Mesodermal cell (in vitro differentiated cells): ENCODE results near the gene DARS1.
A peak's percentile ranks its signal among the peaks of the same experiment; 100 is the strongest.

Experiments
- H3K27ac ChIP-seq: 2 replicates; pipeline ENCODE4 v1.7.0; 2013; ENCODE audit warnings: mild to moderate bottlenecking, low read depth, low read length, moderate library complexity; ENCODE audit not compliant: severe bottlenecking
- H3K36me3 ChIP-seq: 2 replicates; pipeline ENCODE4 v1.7.1; 2013; ENCODE audit warnings: mild to moderate bottlenecking, low read length, moderate library complexity; ENCODE audit not compliant: control insufficient read depth, insufficient read depth
- H3K4me1 ChIP-seq: one replicate; pipeline ENCODE4 v1.7.1; 2013; ENCODE audit warnings: mild to moderate bottlenecking, low read length; ENCODE audit not compliant: insufficient read depth, control insufficient read depth, poor library complexity, severe bottlenecking
- H3K4me3 ChIP-seq: 2 replicates; pipeline ENCODE4 v1.7.0; 2013; ENCODE audit warnings: low read length, control low read depth, mild to moderate bottlenecking; ENCODE audit not compliant: insufficient read depth, poor library complexity, severe bottlenecking; ENCODE audit errors: extremely low read depth
- H3K9me3 ChIP-seq: 2 replicates; pipeline ENCODE4 v1.7.1; 2013; ENCODE audit warnings: mild to moderate bottlenecking, low read length, moderate library complexity; ENCODE audit not compliant: control insufficient read depth
- WGBS, 2 experiments: methylation state at CpG; one replicate each; pipeline ENCODE4 v1.1.5; 2013; ENCODE audit warnings: missing lambda C conversion rate in 2 of 2; ENCODE audit not compliant: insufficient coverage in 2 of 2; 5-methylcytosine and 5-hydroxymethylcytosine counted together

DARS1 gene

DNA sequence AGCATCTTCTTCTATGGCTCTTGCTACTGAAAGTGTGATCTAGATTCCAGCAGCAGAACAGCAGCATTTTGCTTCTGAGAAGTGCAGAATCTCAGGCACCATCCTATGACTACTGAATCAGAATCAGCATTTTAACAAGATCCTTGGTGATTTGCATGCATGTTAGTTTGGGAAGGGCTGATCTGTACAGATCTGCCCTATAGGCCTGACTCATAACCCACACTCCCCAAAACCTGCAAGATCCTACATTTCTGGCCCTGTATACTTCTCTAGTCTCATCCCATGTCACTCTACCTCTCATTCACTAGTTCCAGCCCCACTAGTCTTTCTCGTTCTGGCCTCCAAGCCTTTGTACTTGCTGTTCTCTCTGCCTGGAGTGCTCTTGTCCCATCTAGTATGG lies 15.7 kb upstream of the DARS1 start:
- WGBS, 2 experiments, result 92 to 100% methylated on average over 1 of the region's 1 CpG
- H3K4me1 ChIP-seq, result peaks cover 16% of the 10 kb centered on the region

DNA sequence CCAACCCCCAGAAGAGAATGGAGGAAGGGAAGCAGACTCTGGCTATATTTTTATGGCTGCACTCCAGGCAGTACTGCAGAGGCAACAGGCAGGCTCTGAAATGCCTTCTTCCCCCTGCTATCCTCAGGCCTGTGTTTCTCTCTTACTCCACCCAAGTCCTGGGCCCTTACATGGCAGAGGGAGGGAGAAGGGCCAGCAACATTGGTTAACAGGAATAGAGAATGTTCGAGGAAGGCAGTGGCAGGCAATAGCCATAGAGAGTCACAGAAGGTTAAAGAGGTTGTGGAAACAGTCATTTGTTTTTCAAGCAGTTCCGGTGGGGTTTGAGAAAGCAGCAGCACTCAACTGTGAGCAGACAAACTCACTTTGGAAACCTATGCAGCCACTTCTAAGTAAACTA lies 15.1 kb upstream of the DARS1 start:
- H3K36me3 ChIP-seq, result no peaks in the 10 kb centered on the region
- H3K27ac ChIP-seq, result peak overlapping the region; percentile 41
- peaks cover 3% of the 10 kb centered on the region for H3K9me3 ChIP-seq
- peaks cover 11% of the 10 kb centered on the region for H3K4me1 ChIP-seq
- H3K4me3 ChIP-seq, result no peak overlapping the region
- WGBS, 2 experiments, result 75 to 100% methylated on average over 1 to 2 of the region's 2 CpGs

More for the DNA sequence above, 15.7 kb upstream of the DARS1 start:
- Histone ChIP-seq H3K27ac (peak overlapping the region; percentile 41), H3K9me3 (peaks cover 3% of the 10 kb centered on the region), H3K36me3 (no peaks in the 10 kb centered on the region), H3K4me3 (no peak overlapping the region)

DNA sequence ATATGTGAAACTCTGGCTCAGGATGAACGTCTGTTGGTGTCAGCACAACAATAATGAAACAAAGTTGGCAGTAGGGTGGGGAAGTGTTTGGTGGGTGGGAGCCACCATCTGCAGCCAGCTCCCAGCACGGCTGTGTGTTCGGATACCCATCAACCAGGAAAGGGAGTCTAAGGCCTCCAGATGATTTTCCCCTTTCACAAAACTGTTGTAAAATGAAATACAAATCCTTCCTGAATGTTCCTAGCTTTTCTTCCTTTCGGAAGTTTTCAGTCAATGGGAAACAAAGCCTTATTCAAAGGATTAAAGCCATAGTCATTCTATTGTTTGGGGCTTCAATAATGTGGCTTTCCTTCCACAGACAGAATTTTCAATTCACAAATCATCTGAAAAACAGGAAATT lies 14.5 kb upstream of the DARS1 start:
- Histone ChIP-seq H3K36me3 (no peaks in the 10 kb centered on the region), H3K27ac (peak overlapping the region; percentile 41), H3K4me1 (peaks cover 11% of the 10 kb centered on the region), H3K4me3 (no peak overlapping the region), H3K9me3 (peaks cover 3% of the 10 kb centered on the region)
- WGBS, 2 experiments, result 85 to 88% methylated on average over 3 to 4 of the region's 4 CpGs

DNA sequence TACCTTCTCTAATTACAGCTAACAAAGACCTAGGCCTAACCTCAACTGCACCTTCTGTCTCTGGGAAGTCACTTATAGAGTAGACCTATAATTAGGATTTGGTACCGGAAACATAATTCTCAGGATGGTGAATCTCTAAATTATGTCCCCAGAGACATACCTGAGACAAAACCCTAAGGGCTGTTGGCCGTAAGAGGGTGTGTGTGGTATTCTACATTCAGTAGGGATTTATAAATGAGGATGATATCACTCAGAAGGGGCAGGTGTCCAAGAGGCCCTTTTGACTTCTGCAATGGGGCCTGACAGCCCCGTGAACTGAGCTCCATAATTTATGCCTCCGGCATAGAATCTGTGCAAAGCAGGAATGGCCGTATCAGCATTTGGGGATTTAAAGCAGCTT lies 13.5 kb upstream of the DARS1 start:
- 76 to 100% methylated on average over 3 of the region's 5 CpGs for WGBS, 2 experiments
- H3K27ac ChIP-seq, result no peak overlapping the region
- peaks cover 11% of the 10 kb centered on the region for H3K4me1 ChIP-seq
- no peaks in the 10 kb centered on the region for H3K9me3 ChIP-seq
- no peak overlapping the region for H3K4me3 ChIP-seq
- H3K36me3 ChIP-seq, result no peaks in the 10 kb centered on the region

DNA sequence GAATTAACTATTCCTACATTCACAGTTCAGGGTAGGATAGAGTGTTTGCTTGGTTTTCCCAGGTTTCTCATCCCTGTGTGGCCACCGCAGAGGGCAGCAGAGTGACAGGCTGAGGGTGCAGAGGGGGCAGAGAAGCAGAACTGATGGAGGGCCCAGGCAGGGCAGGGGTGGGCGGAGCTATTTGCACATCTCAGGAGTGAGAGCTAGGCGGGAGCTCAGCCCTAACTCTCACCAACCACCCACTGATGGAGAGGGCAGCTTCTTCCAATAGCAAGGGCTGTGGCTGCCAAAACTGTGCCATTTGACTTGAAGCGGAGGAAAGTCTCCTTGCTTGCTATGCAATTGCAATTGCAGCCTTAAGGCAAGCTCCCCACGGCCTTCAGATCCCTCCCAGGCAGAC lies 12.0 kb upstream of the DARS1 start:
- Histone ChIP-seq H3K4me3 (no peak overlapping the region), H3K36me3 (no peaks in the 10 kb centered on the region), H3K4me1 (peaks cover 11% of the 10 kb centered on the region), H3K9me3 (no peaks in the 10 kb centered on the region), H3K27ac (no peak overlapping the region)
- WGBS, 2 experiments, result 44 to 54% methylated on average over 2 to 3 of the region's 5 CpGs

DNA sequence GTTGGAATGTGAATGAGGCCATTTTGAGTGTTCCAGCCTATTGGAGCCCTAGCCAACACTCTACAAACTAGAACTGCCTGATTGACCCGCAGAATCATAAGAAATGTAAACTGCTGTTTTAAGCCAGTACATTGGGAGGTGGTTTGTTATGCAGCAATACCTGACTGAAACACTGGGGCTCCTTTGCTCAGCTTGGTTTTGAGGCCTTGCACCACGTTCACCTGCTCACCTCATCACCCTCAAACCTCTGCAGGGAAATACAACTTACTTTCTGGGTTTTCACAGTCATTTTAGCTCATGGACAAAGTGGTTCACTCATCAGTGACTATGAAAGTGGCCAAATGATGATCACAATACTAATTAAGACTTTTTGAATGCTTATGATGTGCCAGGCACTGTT lies 10.9 kb upstream of the DARS1 start:
- 100% methylated on average over 1 of the region's 2 CpGs; no CpG with 5 or more reads in 1 of the 2 experiments for WGBS, 2 experiments
- Histone ChIP-seq H3K9me3 (no peaks in the 10 kb centered on the region), H3K4me1 (peaks cover 11% of the 10 kb centered on the region), H3K36me3 (no peaks in the 10 kb centered on the region), H3K4me3 (no peak overlapping the region), H3K27ac (no peak overlapping the region)

DNA sequence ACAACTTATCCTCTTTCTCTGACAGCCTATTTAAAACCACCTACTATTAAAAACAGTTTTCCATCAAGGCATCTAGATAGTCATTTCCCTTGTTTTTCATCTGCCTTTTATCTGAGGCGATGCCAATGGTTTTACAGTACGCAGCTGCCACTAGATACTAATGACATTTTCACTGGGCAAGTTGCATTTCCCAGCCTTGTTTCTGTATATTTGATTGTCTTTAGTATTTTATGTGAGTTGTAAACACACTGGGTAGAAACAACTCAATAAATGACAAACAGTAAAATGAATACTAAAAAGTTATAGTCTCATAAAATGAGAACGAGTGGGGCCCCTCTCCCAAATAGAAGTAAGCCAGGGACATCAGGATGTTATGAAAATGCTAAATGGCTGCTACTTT lies 8.9 kb upstream of the DARS1 start:
- no peaks in the 10 kb centered on the region for H3K4me1 ChIP-seq
- 94 to 100% methylated on average over 2 to 3 of the region's 3 CpGs for WGBS, 2 experiments
- H3K36me3 ChIP-seq, result no peaks in the 10 kb centered on the region
- H3K4me3 ChIP-seq, result no peak overlapping the region
- no peaks in the 10 kb centered on the region for H3K9me3 ChIP-seq
- H3K27ac ChIP-seq, result no peak overlapping the region

DNA sequence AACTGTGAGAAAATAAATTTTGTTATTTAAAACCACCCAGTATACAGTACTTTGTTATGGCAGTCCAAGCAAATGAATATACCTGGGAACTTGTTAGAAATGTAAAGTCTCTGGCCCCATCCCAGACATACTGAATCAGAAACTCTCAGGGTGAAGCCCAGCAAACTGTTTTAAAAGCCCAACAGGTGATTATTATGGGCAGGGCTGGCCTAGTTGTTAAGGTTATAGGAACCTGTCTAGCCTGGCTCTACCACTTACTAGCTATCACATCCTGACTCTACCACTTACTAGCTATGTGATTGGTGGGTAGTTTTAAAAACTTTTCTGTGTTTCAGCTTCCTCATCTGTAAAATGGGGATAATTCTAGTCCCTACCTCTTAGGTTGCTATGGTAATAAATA lies 8.0 kb upstream of the DARS1 start:
- H3K4me1 ChIP-seq, result no peaks in the 10 kb centered on the region
- no peak overlapping the region for H3K4me3 ChIP-seq
- no peaks in the 10 kb centered on the region for H3K9me3 ChIP-seq
- H3K27ac ChIP-seq, result no peak overlapping the region
- no peaks in the 10 kb centered on the region for H3K36me3 ChIP-seq

DNA sequence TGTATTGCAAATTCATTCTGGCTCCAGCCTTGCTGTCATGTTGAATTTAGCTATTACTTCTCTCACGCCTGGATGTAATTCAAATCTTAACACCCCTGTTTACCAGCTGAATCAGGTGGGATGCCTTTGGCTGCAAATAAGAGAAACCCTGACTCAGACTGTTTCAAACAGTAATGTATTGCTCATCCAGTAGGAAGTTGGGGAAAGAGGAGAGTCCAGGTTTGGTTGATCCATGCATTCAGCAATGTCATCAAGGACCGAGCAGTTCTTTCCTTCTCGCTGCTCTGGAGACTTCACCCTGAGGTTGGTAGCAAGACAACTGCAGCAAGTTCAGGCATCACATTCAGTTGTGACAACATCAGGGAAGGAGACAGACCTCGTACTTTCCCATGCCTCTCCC lies 6.4 kb upstream of the DARS1 start:
- WGBS, 2 experiments, result 75 to 90% methylated on average over 3 of the region's 4 CpGs
- H3K36me3 ChIP-seq, result no peaks in the 10 kb centered on the region
- H3K4me3 ChIP-seq, result no peak overlapping the region
- H3K4me1 ChIP-seq, result no peaks in the 10 kb centered on the region
- H3K27ac ChIP-seq, result no peak overlapping the region
- H3K9me3 ChIP-seq, result no peaks in the 10 kb centered on the region

DNA sequence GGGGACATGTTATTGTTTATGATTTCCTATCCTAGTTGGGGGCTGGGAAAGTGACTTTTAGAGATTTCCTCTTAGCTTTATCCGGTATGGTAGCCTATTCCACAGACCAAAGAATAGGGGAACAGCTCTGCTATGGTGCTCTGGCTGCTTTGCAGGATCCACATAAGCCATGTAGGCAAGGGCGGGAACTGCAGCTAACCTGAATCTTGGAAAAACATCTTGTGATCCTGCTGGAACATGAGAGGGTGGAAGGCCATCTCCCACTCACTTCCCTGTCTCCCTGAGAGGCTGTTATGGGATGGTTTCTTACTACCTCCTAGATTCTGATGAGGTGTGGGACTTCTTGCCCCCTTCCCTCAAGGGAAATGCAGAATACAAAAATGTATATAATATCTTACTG lies 2.0 kb upstream of the DARS1 start:
- no peaks in the 10 kb centered on the region for H3K9me3 ChIP-seq
- H3K27ac ChIP-seq, result no peak overlapping the region
- no peaks in the 10 kb centered on the region for H3K4me1 ChIP-seq
- WGBS, 2 experiments, result 92 to 100% methylated on average over 2 of the region's 2 CpGs
- no peak overlapping the region for H3K4me3 ChIP-seq
- peaks cover 5% of the 10 kb centered on the region for H3K36me3 ChIP-seq

DNA sequence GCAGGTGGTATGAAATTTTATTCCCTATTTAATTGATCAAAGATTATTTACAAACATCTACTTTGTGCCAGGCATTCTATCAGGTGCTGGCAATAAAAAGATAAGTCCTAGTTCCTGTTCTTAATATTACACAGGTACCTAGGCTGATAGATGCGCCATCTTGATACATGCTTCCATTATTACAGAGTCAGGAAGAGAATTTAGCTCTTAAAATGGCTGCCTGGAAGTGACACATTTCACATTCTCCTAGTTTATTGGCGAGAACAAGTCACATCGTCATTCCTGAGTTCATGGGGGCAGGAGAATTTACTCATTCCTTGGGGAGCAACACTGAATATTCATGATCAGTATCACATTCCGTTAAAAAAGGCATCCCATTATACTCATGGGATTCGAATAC lies 1.1 kb upstream of the DARS1 start:
- 91% methylated on average over 3 of the region's 5 CpGs; no CpG with 5 or more reads in 1 of the 2 experiments for WGBS, 2 experiments
- H3K4me1 ChIP-seq, result no peaks in the 10 kb centered on the region
- H3K27ac ChIP-seq, result no peak overlapping the region
- no peak overlapping the region for H3K4me3 ChIP-seq
- peaks cover 15% of the 10 kb centered on the region for H3K36me3 ChIP-seq
- H3K9me3 ChIP-seq, result no peaks in the 10 kb centered on the region
